GM12878 (cell line): Measurements from ENCODE around the gene LIX1L. TPM values are rescaled to one million over a fixed set of nuclear protein-coding genes. Genes with fewer than 3 reads are reported as not detected.

Experiments used
- BCLAF1 ChIP-seq: fragments of 450-650 bp; IDR thresholded peaks from 2 replicates; pipeline ENCODE4 v1.6.1; 2017; ENCODE audit warnings: antibody characterized with exemption, mild to moderate bottlenecking, moderate library complexity
- JUNB ChIP-seq: IDR thresholded peaks from 2 replicates; pipeline ENCODE4 v1.6.1; 2016; ENCODE audit warnings: antibody characterized with exemption, mild to moderate bottlenecking
- KDM1A ChIP-seq: fragments of 200-600 bp; sonication (generic); IDR thresholded peaks from 2 replicates; pipeline ENCODE4 v1.6.1; 2016; ENCODE audit warnings: borderline replicate concordance
- MTA2 ChIP-seq: fragments of 450-650 bp; IDR thresholded peaks from 2 replicates; pipeline ENCODE4 v1.6.1; 2016; ENCODE audit warnings: low read depth, mild to moderate bottlenecking, moderate library complexity
- NFIC ChIP-seq: IDR thresholded peaks from 2 replicates; pipeline ENCODE4 v1.6.1; 2012; ENCODE audit warnings: low read depth, mild to moderate bottlenecking, inconsistent platforms, low read length, moderate library complexity
- RFX5 ChIP-seq: IDR thresholded peaks from 2 replicates; pipeline ENCODE4 v1.6.1; 2011; ENCODE audit warnings: low read depth, low read length, improper control_type of control experiment
- SMAD1 ChIP-seq: fragments of 450-650 bp; IDR thresholded peaks from 2 replicates; pipeline ENCODE4 v1.6.1; 2018; ENCODE audit warnings: mild to moderate bottlenecking, low read depth; ENCODE audit not compliant: partially characterized antibody
- SMAD5 ChIP-seq: IDR thresholded peaks from 2 replicates; pipeline ENCODE4 v1.6.1; 2016; ENCODE audit warnings: antibody characterized with exemption, low read depth
- polyA plus RNA-seq, 11 experiments: library from polyadenylated mRNA; depleted of rRNA in 4 of 11; unstranded in 6 of 11; stranded (reverse) in 5 of 11; fragments of >200 nt; fragmentation: Nextera tagmentation in 4 of 11; fragmentation: Illumina TruSeq in 1 of 11; extraction: Ambion mirVana in 4 of 11; extraction: Trizol in 1 of 11; gene quantifications; 1 replicate in 1 of 11; 2 replicates in 10 of 11; pipeline versions ENCODE4 v1.2.1 to v1.2.3, GENCODE V29; 2011 to 2016; ENCODE audit warnings: inconsistent platforms in 2 of 11, missing spikeins in 2 of 11, low read depth in 1 of 11
- total RNA-seq, 4 experiments: library from RNA; depleted of rRNA in 3 of 4; stranded (reverse); fragments of >200 nt in 3 of 4; fragmentation: Illumina TruSeq in 1 of 4; extraction: Trizol in 1 of 4; gene quantifications; 2 replicates each; pipeline versions ENCODE4 v1.2.1 to v1.2.3, GENCODE V29; 2013 to 2021

The LIX1L gene
- total and polyA plus RNA-seq, 10 of the 15 experiments (the other 5 are each of a cell fraction or from before 2014, with no cell fraction given) = 5.5 to 48.2 (median 15.3) TPM

- no peak for TF ChIP-seq BCLAF1
- TF ChIP-seq SMAD5 = 0 out of 2 replicates have a peak, but pooled peaks have one; percentile 2
- TF ChIP-seq JUNB = peak; percentile 78
- TF ChIP-seq RFX5 = no peak
- 0 out of 2 replicates have a peak, but pooled peaks have one; percentile 13 for TF ChIP-seq NFIC
- TF ChIP-seq MTA2 = peak; percentile 93
- TF ChIP-seq KDM1A = no peak
- TF ChIP-seq SMAD1 = no peak
Observed at GRCh38 chr1:145978471-145978853, 20.6 kb upstream of the LIX1L start (continued).
